ENCODE results near the gene HMGB4.

Gene HMGB4

GRCh38 chr1:33848205-33848937 is 15.5 kb upstream of the HMGB4 start:
- DNase-seq (ENCODE audit: low spot score) = no peak

- DNase-seq (ENCODE audit: low spot score) = no peak
Observed at GRCh38 chr1:33849211-33849610, 14.7 kb upstream of the HMGB4 start.

GRCh38 chr1:33850481-33850880 is 13.4 kb upstream of the HMGB4 start:
- DNase-seq (ENCODE audit: low spot score) = no peak

DNA sequence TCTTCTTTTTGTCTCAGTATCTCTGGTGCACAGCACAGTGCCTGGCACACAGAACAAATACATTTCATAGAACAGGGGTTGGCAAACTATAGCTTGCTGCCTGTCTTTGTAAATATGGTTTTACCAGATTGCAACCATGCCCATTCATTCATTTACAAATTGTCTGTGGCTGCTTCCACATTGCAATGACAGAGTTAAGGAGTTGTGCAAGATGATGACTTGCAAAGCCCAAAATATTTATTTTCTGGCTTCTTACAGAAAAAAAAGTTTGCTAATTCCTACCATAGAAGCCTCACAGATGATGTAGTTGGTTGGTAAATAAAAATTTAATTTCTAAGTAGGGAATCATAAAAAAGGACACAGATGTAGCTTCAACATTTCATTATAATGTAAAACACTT is 11.2 kb upstream of the HMGB4 start:
- DNase-seq (ENCODE audit: low spot score) = no peak

DNA sequence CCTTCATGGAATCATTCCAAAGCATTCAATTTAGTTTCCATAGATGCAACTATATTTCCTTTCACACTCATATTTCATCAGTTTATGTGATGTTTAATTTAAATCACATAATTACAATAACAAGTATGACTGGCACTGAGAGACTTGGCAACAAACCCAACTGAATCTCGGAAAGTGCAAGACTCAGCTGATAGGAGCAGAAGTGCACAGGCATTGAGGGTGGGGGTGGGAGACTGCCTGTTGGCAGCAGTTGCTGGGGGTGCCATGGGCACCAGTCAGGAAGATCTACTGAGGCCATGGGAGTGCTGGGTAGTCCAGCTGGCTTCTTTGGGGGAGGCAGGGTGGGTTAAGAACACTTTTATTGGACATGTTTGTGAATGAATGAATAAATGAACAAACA is 10.4 kb upstream of the HMGB4 start:
- DNase-seq (ENCODE audit: low spot score) = no peak

GRCh38 chr1:33854091-33854490 is 9.8 kb upstream of the HMGB4 start:
- DNase-seq (ENCODE audit: low spot score) = no peak

GRCh38 chr1:33860671-33861070 is 3.2 kb upstream of the HMGB4 start:
- no peak for DNase-seq (ENCODE audit: low spot score)

DNA sequence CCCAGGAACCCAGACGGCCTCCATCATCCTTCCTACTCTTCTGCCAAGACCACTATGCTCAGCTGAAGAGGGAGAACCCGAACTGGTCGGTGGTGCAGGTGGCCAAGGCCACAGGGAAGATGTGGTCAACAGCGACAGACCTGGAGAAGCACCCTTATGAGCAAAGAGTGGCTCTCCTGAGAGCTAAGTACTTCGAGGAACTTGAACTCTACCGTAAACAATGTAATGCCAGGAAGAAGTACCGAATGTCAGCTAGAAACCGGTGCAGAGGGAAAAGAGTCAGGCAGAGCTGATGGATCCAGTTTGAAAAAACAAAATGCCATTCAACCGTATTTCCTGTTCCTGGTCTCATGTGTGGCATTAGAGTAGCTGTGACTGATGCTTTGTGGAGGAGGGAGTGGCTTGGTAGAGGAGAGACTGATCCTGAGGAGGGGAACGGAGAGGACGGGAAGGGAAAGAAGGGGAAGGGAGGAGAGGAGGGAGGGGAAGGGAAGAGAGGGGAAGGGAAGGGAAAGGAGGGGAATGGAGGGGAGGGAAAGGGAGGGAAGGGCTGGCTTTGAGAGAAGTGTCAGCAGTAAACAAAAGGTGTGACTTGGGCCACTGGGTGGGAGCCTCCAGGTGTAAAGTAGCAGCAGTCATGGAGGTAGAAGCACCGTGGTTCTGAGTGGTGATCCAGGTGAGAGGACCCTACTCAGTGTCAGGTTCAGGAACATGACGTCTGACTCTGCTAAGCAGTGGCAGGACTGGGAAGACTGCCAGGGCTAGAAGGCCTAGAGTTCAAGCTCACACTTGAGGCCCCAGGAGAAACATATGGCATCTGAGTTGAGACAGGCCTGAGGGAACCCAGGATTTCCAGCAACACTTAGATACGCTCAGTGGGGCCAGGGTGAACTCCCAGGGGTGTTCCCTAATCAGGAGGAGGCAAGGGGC is 846 bp downstream of the HMGB4 start:
- DNase-seq (ENCODE audit: low spot score) = no peak

- no peak for DNase-seq (ENCODE audit: low spot score)
Observed at GRCh38 chr1:33866281-33866680, 2.4 kb downstream of the HMGB4 start.

DNA sequence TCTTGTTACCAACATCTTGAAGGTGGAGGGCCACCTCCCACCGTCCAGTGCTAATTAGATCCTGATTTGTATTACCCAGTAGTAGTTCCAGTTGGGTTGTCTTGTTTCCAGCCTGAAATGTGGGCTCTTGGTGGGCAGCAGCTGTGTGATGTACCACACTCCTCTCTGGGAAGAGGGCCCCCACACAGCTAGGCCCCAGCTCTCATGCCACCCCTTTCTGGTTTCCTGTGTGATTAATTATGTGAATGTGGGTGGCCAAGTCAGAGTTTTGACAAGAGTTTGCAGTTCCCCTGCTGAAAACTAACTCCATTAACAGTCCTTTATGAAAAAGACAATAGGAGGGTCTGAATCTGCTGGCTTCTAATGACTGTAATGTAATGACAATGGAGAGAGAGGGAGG is 3.8 kb downstream of the HMGB4 start:
- no peak for DNase-seq (ENCODE audit: low spot score)

- DNase-seq (ENCODE audit: low spot score) = no peak
Observed at GRCh38 chr1:33872275-33872674, 8.4 kb downstream of the HMGB4 start.

GRCh38 chr1:33872683-33873082 is 8.8 kb downstream of the HMGB4 start:
- no peak for DNase-seq (ENCODE audit: low spot score)

DNA sequence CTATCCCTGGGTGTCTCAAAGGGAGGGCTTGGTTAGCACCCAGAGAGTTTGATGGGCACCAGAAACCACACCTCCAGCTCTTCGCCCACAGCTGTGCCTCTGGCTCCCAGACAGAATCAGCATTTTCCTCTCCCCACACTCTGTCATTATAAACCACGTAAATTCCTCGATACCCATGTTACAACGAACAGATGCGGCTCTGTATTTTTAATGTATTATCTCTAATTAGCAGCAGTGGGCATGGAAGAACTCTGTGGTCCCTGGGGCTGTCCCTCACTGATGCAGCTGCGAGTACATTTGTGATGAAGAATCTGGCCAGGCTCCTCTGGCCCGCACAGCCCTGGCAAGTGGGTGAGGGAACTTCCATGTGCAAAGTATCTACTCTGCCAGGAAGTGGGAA is 10.8 kb downstream of the HMGB4 start:
- DNase-seq (ENCODE audit: low spot score) = no peak

DNA sequence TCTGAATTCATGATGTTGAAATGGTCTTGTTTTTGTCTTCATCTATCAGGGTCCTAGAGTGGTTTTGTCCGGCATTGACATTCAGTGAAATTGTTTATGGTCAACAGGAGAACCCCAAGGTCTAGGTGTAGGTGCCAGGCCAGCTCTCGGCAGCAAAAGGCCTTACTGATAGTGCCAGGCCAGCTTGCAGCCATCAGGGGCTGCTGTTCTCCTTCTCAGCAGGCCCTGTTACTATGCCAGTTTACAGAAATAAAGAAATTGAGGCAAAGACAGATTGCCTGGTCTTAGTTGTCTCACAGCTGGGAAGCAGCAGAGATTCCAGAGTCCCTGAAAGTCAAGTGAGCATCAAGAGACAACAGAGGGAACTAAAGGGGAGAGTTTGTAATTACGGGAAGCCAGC is 12.0 kb downstream of the HMGB4 start:
- DNase-seq (ENCODE audit: low spot score) = no peak

GRCh38 chr1:33876970-33877650 is 13.2 kb downstream of the HMGB4 start:
- DNase-seq (ENCODE audit: low spot score) = no peak

DNA sequence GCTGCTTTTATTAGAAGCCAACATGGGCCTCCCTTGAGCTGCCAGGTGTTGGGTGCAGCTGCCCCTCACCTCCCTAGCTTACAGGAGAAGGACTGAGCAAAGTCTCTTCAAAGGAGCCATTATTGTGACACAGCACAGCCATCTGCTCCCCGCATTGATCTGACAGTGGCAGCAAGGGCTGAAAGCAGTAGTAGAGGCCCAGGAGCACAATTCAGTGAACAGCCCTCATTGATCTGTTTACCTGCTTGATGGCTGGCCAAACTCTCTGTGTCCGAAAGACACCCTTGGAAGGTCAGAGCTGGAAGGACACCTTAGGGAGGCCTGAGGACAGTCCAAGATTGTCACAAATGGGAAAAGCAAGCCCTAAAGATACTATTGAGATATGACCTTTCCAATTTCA is 14.5 kb downstream of the HMGB4 start:
- DNase-seq (ENCODE audit: low spot score) = no peak

- DNase-seq (ENCODE audit: low spot score) = no peak
Observed at GRCh38 chr1:33880305-33880704, 16.4 kb downstream of the HMGB4 start.

DNA sequence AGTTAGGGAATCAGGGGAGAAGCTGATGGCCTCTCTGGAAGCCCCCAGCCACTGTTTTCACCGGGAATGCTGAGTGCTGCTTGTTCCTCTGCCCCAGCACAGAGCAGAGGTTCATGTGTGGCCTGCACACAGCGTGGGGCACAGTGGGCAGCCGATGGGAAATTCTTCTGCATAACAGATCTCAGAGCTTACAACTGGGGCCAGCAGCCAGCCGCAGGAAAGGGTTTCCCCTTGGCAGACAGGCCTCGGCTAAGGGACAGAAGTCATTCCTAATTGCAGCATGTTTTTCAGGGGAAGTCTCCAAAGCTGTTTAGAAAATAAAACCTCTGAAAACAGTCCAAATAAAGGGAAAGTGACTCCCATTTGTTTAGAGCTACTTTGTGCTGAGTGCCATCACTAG is 22.6 kb downstream of the HMGB4 start:
- DNase-seq (ENCODE audit: low spot score) = no peak

GRCh38 chr1:33893147-33893830 is 29.4 kb downstream of the HMGB4 start:
- DNase-seq (ENCODE audit: low spot score) = no peak

DNA sequence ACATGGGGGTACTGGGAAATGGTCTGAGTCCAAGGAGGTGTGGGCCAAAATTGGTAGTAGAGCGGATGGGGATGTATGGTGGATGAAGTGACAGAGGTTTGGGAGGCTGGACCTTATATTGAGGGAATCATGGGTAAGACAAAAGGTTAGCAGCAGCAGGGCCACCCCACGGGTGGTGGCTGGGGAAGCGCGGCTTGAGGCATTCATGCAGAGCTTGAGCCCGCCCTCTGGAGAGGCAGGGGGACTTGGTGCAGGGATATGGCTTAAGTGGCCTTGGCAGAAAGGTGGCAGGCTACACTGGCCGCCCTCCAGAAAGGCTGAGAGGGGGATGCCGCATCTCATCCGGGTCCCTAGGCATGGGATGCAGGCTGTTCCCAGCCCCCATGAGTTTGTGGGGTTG is 31.5 kb downstream of the HMGB4 start:
- DNase-seq (ENCODE audit: low spot score) = no peak

- DNase-seq (ENCODE audit: low spot score) = no peak
Observed at GRCh38 chr1:33895976-33896375, 32.1 kb downstream of the HMGB4 start.

DNA sequence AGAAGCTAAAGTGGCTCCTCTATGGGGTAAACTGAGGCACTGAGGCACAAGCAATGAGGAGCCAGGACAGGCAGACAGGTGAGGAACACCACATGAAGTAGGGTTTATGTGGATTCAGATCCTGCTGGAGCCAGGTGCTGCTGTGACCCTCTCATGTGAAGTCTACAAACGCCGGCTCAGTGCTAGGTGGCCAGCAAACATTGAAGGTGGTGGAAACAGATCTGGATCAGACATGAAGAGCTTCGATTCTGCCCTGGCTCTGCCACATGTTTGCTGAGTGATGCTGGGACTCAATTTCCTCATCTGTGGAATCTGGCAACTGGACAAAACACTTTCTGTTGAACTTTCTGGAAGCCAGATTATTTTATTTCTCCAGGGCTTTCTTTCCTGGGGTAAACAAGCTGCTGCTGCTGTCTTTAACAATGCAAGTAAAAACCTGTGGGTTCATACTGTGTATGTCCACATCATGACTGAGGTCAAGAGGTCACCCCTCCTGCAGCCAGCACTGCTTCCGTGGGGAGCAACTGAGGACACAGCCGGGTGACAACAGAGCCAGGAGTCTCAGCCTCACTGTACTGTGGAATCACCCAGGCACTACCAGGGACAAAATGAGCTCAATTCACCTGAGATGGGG is 33.3 kb downstream of the HMGB4 start:
- no peak for DNase-seq (ENCODE audit: low spot score)
